ENCODE data around the gene THOC3.
"Not testable (repeated sequence)": the region's sequence is repeated elsewhere in the genome, so short reads cannot be mapped to it uniquely, and the experiment has no call there.

The THOC3 gene

DNA sequence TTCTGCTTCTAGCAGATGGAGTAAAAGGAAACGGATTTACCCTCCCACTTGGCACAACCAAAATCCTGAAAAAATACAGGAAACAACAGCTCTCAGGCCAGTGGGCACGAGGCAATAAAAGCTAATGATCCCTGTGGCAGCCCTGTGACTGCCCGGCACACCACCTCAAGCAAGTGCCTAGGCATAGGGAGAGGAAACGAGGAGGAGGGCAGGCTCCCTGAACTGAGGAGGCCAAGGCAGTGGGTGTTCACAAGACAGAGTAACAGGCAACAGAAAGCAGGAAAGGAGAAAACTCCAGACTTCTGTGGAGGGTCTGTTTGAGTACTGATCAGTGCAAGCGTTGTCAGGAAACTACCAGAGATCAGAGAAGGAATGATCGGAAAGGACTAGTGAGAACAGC, 29.9 kb upstream of the THOC3 start:
- not testable (repeated sequence) for H3K9me2 ChIP-seq (ENCODE audit: low read depth, low read length); H3K9me3 ChIP-seq (ENCODE audit: low read length); H3K36me3 ChIP-seq (ENCODE audit: insufficient read depth, low read length); H3K79me2 ChIP-seq (ENCODE audit: insufficient read depth, low read length); H3K4me1 ChIP-seq (ENCODE audit: insufficient read depth, low read length, severe bottlenecking); H2AFZ ChIP-seq (ENCODE audit: low read length); H3K4me3 ChIP-seq (ENCODE audit: low read depth, low read length, poor library complexity, severe bottlenecking); H3K27me3 ChIP-seq (ENCODE audit: insufficient read depth, low read length); H3F3A ChIP-seq (ENCODE audit: insufficient read depth, low read length); H3K4me2 ChIP-seq (ENCODE audit: low read length); H4K20me1 ChIP-seq (ENCODE audit: insufficient read depth, low read length); H3K27ac ChIP-seq (ENCODE audit: low read depth, low read length, poor library complexity, severe bottlenecking); H3K9ac ChIP-seq (ENCODE audit: low read length)

DNA sequence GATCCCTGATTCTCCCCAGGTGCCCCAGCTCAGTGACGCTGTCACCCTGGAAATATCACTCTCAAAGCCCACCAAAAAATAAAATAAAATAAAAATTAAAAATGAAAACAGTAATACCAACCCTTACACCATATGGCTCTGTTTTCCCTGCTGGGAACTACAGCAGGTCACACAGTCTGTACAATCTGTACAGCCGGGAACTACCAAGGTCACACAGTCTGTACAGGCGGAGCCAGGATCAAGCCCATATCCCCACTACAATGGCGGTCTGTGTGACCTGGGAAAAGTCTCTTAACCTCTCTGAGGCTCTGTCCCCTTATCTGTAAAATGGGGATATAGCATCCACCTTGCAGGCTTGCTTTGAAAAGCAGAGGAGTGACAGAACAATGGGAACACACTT, 29.4 kb upstream of the THOC3 start:
- not testable (repeated sequence) for H3K4me2 ChIP-seq (ENCODE audit: low read length); H2AFZ ChIP-seq (ENCODE audit: low read length); H3K9me2 ChIP-seq (ENCODE audit: low read depth, low read length); H3K4me1 ChIP-seq (ENCODE audit: insufficient read depth, low read length, severe bottlenecking); H3K27me3 ChIP-seq (ENCODE audit: insufficient read depth, low read length); H3F3A ChIP-seq (ENCODE audit: insufficient read depth, low read length); H3K9ac ChIP-seq (ENCODE audit: low read length); H3K9me3 ChIP-seq (ENCODE audit: low read length); H4K20me1 ChIP-seq (ENCODE audit: insufficient read depth, low read length); H3K36me3 ChIP-seq (ENCODE audit: insufficient read depth, low read length); H3K27ac ChIP-seq (ENCODE audit: low read depth, low read length, poor library complexity, severe bottlenecking); H3K79me2 ChIP-seq (ENCODE audit: insufficient read depth, low read length); H3K4me3 ChIP-seq (ENCODE audit: low read depth, low read length, poor library complexity, severe bottlenecking)

DNA sequence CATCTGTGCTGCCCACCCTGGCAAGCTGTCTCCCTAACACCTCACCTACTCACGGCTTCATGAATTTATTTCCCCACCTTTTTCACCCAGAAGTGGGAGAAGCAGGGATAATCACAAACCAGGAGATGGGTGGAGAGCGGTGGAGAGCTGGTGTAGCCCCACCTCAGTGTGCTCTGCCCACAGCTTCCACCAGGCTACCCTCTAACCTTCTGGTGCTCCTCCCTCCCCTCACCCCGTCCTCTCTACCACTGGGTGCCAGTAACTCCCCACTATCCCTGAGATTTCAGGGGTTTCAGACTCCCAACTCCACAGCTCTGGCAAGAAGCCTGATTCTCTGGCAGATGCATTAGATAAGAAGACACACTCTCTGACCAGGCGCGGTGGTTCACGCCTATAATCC, 28.7 kb upstream of the THOC3 start:
- H4K20me1 ChIP-seq (ENCODE audit: insufficient read depth, low read length); H3K36me3 ChIP-seq (ENCODE audit: insufficient read depth, low read length); H3K79me2 ChIP-seq (ENCODE audit: insufficient read depth, low read length); H3K27me3 ChIP-seq (ENCODE audit: insufficient read depth, low read length); H3F3A ChIP-seq (ENCODE audit: insufficient read depth, low read length); H3K27ac ChIP-seq (ENCODE audit: low read depth, low read length, poor library complexity, severe bottlenecking); H3K4me3 ChIP-seq (ENCODE audit: low read depth, low read length, poor library complexity, severe bottlenecking); H3K4me1 ChIP-seq (ENCODE audit: insufficient read depth, low read length, severe bottlenecking); H3K9ac ChIP-seq (ENCODE audit: low read length); H3K9me3 ChIP-seq (ENCODE audit: low read length); H2AFZ ChIP-seq (ENCODE audit: low read length); H3K4me2 ChIP-seq (ENCODE audit: low read length); H3K9me2 ChIP-seq (ENCODE audit: low read depth, low read length): not testable (repeated sequence)

DNA sequence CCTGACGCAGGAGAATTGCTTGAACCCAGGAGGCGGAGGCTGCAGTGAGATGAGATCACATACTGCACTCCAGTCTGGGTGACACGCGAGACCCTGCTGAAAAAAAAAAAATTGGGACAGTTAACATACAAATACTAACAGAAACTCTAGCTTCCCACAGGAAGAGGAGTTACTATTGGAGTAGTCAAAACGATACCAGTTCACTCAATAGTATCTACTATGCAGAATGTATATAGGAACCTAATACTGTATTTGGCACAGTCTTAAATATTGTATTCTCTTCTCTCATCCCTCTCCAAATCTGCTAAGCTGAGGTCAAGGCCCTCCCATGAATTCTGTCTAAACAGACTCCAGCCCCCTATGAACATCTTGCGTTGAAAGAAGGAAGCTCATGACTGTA, 27.4 kb upstream of the THOC3 start:
- H3K27me3 ChIP-seq (ENCODE audit: insufficient read depth, low read length); H3K79me2 ChIP-seq (ENCODE audit: insufficient read depth, low read length); H3K27ac ChIP-seq (ENCODE audit: low read depth, low read length, poor library complexity, severe bottlenecking); H3K9me2 ChIP-seq (ENCODE audit: low read depth, low read length); H4K20me1 ChIP-seq (ENCODE audit: insufficient read depth, low read length); H3K36me3 ChIP-seq (ENCODE audit: insufficient read depth, low read length); H3K9ac ChIP-seq (ENCODE audit: low read length); H3K4me3 ChIP-seq (ENCODE audit: low read depth, low read length, poor library complexity, severe bottlenecking); H3K9me3 ChIP-seq (ENCODE audit: low read length); H2AFZ ChIP-seq (ENCODE audit: low read length); H3K4me2 ChIP-seq (ENCODE audit: low read length); H3F3A ChIP-seq (ENCODE audit: insufficient read depth, low read length); H3K4me1 ChIP-seq (ENCODE audit: insufficient read depth, low read length, severe bottlenecking): not testable (repeated sequence)

DNA sequence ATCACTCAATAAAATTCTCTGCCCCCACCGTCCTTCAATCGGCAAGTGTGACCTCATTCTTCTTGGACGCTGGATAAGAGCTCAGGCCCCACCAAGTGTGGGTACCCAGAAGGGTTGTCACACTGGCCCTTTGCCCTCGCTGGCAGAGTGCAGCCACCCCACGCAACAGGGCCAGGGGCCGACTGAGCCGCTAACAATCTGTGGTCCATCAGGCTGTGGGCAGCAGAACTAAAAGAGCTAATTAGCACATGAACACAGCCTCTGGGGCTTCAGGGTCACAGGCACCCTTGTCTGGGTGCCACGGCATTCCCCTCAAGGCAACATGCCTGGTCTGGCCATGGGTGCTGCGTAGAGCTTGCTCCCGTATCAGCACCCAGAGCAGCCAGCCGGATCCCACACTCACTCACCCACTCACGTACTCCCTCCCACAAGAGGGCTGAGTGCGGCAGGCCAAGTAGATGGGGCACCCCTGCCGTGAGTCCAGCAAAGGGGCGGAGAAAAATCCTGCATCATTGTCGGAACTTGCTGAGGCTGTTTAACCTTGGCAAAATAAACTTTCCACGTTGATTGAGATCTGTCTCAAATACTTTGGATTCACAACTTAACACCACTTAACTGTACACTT, 11.4 kb upstream of the THOC3 start:
- not testable (repeated sequence) for H3K9ac ChIP-seq (ENCODE audit: low read length); H4K20me1 ChIP-seq (ENCODE audit: insufficient read depth, low read length); H3F3A ChIP-seq (ENCODE audit: insufficient read depth, low read length); H3K27me3 ChIP-seq (ENCODE audit: insufficient read depth, low read length); H3K27ac ChIP-seq (ENCODE audit: low read depth, low read length, poor library complexity, severe bottlenecking); H3K79me2 ChIP-seq (ENCODE audit: insufficient read depth, low read length); H3K4me1 ChIP-seq (ENCODE audit: insufficient read depth, low read length, severe bottlenecking); H3K9me2 ChIP-seq (ENCODE audit: low read depth, low read length); H3K36me3 ChIP-seq (ENCODE audit: insufficient read depth, low read length); H3K9me3 ChIP-seq (ENCODE audit: low read length); H3K4me3 ChIP-seq (ENCODE audit: low read depth, low read length, poor library complexity, severe bottlenecking); H3K4me2 ChIP-seq (ENCODE audit: low read length); H2AFZ ChIP-seq (ENCODE audit: low read length)

DNA sequence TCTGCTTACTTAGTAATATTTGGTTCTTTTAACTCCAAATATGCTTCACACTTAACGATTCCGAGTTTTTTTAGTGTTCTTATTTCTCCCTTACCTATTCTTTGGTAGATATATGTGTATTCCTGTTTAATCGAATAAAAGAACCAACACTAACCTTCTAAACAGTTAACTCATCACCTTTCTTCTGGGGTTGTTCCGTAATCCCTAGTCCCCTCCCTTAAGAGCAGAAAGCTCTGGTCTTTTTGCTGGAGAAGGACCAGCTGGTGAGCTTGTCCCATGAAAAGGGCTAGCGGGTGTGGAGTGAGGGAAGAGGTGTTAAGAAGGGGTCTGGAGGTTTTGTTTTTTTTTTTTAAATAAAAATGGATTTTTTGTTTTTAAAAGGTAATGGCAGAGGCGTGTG, 266 bp upstream of the THOC3 start:
- not testable (repeated sequence) for H2AFZ ChIP-seq (ENCODE audit: low read length); H3K27ac ChIP-seq (ENCODE audit: low read depth, low read length, poor library complexity, severe bottlenecking); H3K9me3 ChIP-seq (ENCODE audit: low read length); H3K79me2 ChIP-seq (ENCODE audit: insufficient read depth, low read length); H4K20me1 ChIP-seq (ENCODE audit: insufficient read depth, low read length); H3K27me3 ChIP-seq (ENCODE audit: insufficient read depth, low read length); H3K4me1 ChIP-seq (ENCODE audit: insufficient read depth, low read length, severe bottlenecking); H3K9ac ChIP-seq (ENCODE audit: low read length); H3F3A ChIP-seq (ENCODE audit: insufficient read depth, low read length); H3K36me3 ChIP-seq (ENCODE audit: insufficient read depth, low read length); H3K9me2 ChIP-seq (ENCODE audit: low read depth, low read length)
- H3K4me2 ChIP-seq (ENCODE audit: low read length) = peak overlapping the region; percentile 65
- peak overlapping the region; percentile 72 for H3K4me3 ChIP-seq (ENCODE audit: low read depth, low read length, poor library complexity, severe bottlenecking)

DNA sequence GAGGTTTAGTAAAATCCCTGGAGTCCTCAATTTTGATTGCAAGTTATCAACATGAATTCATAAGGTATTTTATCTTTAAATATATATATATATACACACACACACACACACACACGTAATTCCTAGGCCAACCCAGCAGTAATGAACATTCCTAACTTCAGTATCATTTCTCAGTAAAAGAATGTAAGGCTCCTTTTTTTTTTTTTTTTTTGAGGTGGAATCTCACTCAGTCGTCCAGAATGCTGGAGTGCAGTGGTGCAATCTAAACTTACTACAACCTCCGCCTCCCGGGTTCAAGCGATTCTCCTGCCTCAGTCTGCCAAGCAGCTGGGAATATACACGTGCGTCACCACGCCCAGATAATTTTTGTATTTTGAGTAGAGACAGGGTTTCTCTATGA, 5.8 kb downstream of the THOC3 start:
- not testable (repeated sequence) for H4K20me1 ChIP-seq (ENCODE audit: insufficient read depth, low read length); H2AFZ ChIP-seq (ENCODE audit: low read length)

DNA sequence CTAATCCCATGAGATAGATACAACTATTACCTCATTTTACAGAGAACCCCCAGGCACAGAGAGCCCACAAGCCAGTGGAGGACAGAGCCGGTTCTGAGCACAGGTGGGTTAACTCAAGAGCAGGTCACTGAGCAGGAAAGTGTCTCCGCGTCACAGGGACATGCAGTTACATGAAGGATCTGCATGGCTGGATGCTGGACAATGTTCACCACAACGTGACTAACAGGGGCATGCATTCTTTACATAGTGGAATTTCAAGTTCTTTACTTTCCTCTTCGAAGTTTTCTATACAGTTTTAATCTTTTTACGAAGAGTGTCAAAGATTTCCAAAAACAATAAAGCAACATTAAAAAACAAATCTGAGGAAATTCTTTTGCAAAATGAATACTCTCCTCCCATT, 7.9 kb downstream of the THOC3 start:
- H3K9me3 ChIP-seq (ENCODE audit: low read length); H3F3A ChIP-seq (ENCODE audit: insufficient read depth, low read length); H3K27ac ChIP-seq (ENCODE audit: low read depth, low read length, poor library complexity, severe bottlenecking); H3K4me1 ChIP-seq (ENCODE audit: insufficient read depth, low read length, severe bottlenecking); H3K4me3 ChIP-seq (ENCODE audit: low read depth, low read length, poor library complexity, severe bottlenecking); H3K9ac ChIP-seq (ENCODE audit: low read length); H3K9me2 ChIP-seq (ENCODE audit: low read depth, low read length); H3K27me3 ChIP-seq (ENCODE audit: insufficient read depth, low read length); H4K20me1 ChIP-seq (ENCODE audit: insufficient read depth, low read length); H3K4me2 ChIP-seq (ENCODE audit: low read length); H2AFZ ChIP-seq (ENCODE audit: low read length); H3K79me2 ChIP-seq (ENCODE audit: insufficient read depth, low read length); H3K36me3 ChIP-seq (ENCODE audit: insufficient read depth, low read length): not testable (repeated sequence)

More for the DNA sequence above, 5.8 kb downstream of the THOC3 start:
- H3K9me2 ChIP-seq (ENCODE audit: low read depth, low read length); H3K79me2 ChIP-seq (ENCODE audit: insufficient read depth, low read length); H3K9ac ChIP-seq (ENCODE audit: low read length); H3K9me3 ChIP-seq (ENCODE audit: low read length); H3K4me1 ChIP-seq (ENCODE audit: insufficient read depth, low read length, severe bottlenecking); H3F3A ChIP-seq (ENCODE audit: insufficient read depth, low read length); H3K27me3 ChIP-seq (ENCODE audit: insufficient read depth, low read length); H3K4me3 ChIP-seq (ENCODE audit: low read depth, low read length, poor library complexity, severe bottlenecking); H3K27ac ChIP-seq (ENCODE audit: low read depth, low read length, poor library complexity, severe bottlenecking); H3K36me3 ChIP-seq (ENCODE audit: insufficient read depth, low read length); H3K4me2 ChIP-seq (ENCODE audit: low read length): not testable (repeated sequence)
